Measurements from ENCODE around the gene ARAP1. TPM values are rescaled to one million over a fixed set of nuclear protein-coding genes. Genes with fewer than 3 reads are reported as not detected.

The ARAP1 gene
- total and polyA plus RNA-seq, 10 donors: 76.7 to 365 (median 270) TPM

DNA sequence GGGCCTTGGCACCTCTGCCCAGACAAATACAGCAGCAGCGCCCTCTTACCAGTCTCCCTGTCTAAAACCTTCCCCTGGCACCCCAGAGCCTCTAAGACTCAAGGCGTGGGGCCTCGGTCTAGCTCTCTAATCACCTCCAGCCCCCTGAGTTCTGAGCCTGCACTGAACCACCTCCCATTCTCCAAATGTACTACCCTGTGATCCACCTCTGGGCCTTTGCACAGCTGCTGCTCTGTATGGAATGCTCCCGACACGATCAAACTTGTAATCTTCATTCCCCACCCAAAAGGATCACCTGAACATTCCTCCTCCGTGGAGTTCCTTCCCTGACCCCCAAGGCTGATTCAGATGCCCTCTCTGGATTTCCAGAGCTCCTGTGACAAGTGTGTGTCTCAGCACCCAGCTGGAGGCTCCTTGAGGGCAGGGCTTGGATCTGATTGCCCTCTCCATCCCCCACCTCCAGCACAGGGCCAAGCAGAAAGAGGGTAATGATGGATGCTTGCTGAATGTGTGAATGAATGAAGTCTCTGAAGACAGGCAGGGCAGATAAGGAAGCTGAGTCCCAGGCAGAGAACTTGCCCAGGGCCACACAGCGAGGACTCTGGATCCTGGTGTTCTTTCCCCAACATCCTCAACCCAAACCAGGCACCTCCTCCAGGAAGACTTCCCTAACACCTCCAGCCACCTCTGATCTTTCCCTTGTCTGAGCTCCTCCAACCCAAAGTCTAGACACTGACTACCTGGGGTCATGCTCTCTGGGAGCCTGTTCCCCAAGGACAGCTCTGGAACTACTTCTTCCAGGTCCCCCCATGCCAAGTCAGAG is 23.3 kb upstream of the ARAP1 start:
- TF ChIP-seq POLR2AphosphoS5 (IDR thresholded peaks at IDR 0.05) (no peak), CTCF (IDR thresholded peaks at IDR 0.05 in 8 of 11, conservative IDR thresholded peaks at IDR 0.05 in 3 of 11) (no peak), POLR2A (IDR thresholded peaks at IDR 0.05) (no peak)
- H3K36me3 ChIP-seq: peaks cover 0 to 11% (median 0%) of the 10 kb centered on the region in 6 donors
- 94 to 98% (median 95%) methylated on average over 7 of the region's 7 CpGs for WGBS, 5 donors
- peaks cover 0 to under 1% (median 0%) of the 10 kb centered on the region in 7 donors for H3K27me3 ChIP-seq (replicated peaks in 1 of 7)
- peak overlapping the region in 1 of 8 donors; percentile 61 for H3K27ac ChIP-seq
- intact Hi-C loops (cut with DNase I; ENCODE audit: low total_unique reads): no loop called here
- H3K4me1 ChIP-seq: peaks cover 8 to 72% (median 32%) of the 10 kb centered on the region in 6 donors
- H3K9me3 ChIP-seq: no peaks in the 10 kb centered on the region
- H3K4me3 ChIP-seq: no peak overlapping the region
- DNase-seq: no peak

GRCh38 chr11:72774499-72774898 is 22.3 kb upstream of the ARAP1 start:
- H3K4me1 ChIP-seq: peaks cover 4 to 62% (median 23%) of the 10 kb centered on the region in 6 donors
- no peaks in the 10 kb centered on the region for H3K27me3 ChIP-seq (replicated peaks in 1 of 7)
- H3K36me3 ChIP-seq: peaks cover 0 to 11% (median 0%) of the 10 kb centered on the region in 6 donors
- TF ChIP-seq POLR2AphosphoS5 (IDR thresholded peaks at IDR 0.05): no peak
- TF ChIP-seq POLR2A (IDR thresholded peaks at IDR 0.05): no peak
- no peak for TF ChIP-seq CTCF (IDR thresholded peaks at IDR 0.05 in 8 of 11, conservative IDR thresholded peaks at IDR 0.05 in 3 of 11)
- DNase-seq: no peak
- no peak overlapping the region for H3K27ac ChIP-seq
- intact Hi-C loops (cut with DNase I; ENCODE audit: low total_unique reads): no loop called here
- H3K4me3 ChIP-seq: no peak overlapping the region
- 91 to 96% (median 94%) methylated on average over 6 of the region's 6 CpGs for WGBS, 5 donors
- no peaks in the 10 kb centered on the region for H3K9me3 ChIP-seq

GRCh38 chr11:72773696-72774095 is 21.5 kb upstream of the ARAP1 start:
- WGBS, 5 donors: 84 to 88% (median 86%) methylated on average over 6 of the region's 6 CpGs
- Histone ChIP-seq H3K27ac (no peak overlapping the region), H3K9me3 (no peaks in the 10 kb centered on the region), H3K36me3 (peaks cover 0 to 11% (median 0%) of the 10 kb centered on the region in 6 donors), H3K4me3 (no peak overlapping the region), H3K27me3 (replicated peaks in 1 of 7) (no peaks in the 10 kb centered on the region), H3K4me1 (peaks cover 4 to 54% (median 21%) of the 10 kb centered on the region in 6 donors)
- no peak for TF ChIP-seq POLR2A (IDR thresholded peaks at IDR 0.05)
- intact Hi-C loops (cut with DNase I; ENCODE audit: low total_unique reads): no loop called here
- DNase-seq: no peak

DNA sequence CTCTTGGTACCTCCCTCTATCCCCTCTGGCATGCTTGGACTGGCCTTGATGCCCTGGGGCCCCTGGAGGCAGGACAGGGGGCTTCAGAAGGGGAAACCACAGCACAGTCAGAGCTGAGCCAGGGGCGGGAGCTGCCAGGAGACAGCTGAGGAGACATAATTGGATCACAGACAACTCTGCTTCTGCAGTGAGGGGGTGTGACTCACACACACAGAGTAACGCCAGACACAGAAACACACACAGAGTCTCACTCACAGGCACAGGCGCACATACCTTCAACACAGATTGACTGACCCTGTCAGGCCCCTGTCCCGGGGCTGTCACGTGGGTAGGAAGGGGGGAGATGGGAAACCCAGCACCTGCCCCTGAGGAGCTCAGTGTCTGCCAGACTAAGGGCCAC is 21.1 kb upstream of the ARAP1 start:
- H3K27ac ChIP-seq: no peak overlapping the region
- H3K36me3 ChIP-seq: peaks cover 0 to 11% (median 0%) of the 10 kb centered on the region in 6 donors
- no peaks in the 10 kb centered on the region for H3K9me3 ChIP-seq
- WGBS, 5 donors: 70 to 84% (median 73%) methylated on average over 4 to 5 of the region's 5 CpGs
- no peak for TF ChIP-seq CTCF (IDR thresholded peaks at IDR 0.05 in 8 of 11, conservative IDR thresholded peaks at IDR 0.05 in 3 of 11)
- TF ChIP-seq POLR2AphosphoS5 (IDR thresholded peaks at IDR 0.05): no peak
- no peak for TF ChIP-seq POLR2A (IDR thresholded peaks at IDR 0.05)
- no peaks in the 10 kb centered on the region for H3K27me3 ChIP-seq (replicated peaks in 1 of 7)
- H3K4me1 ChIP-seq: peaks cover 4 to 50% (median 21%) of the 10 kb centered on the region in 6 donors
- DNase-seq: no peak
- H3K4me3 ChIP-seq: no peak overlapping the region
- intact Hi-C loops (cut with DNase I; ENCODE audit: low total_unique reads): no loop called here

Data from spleen (tissue), 11 donors.